Activated T-cell treated with anti-CD3 and anti-CD28 coated beads for 24 hours (primary cell): ENCODE data around the gene C9orf72.

Experiments
- DNase-seq: peaks from one replicate; pipeline ENCODE4 v3.0.0-alpha.2; 2020; ENCODE audit warnings: low read depth

Gene C9orf72

GRCh38 chr9:27573634-27574590, 631 bp upstream of the C9orf72 start:
- DNase-seq, result peak; percentile 96

- peak; percentile 39 for DNase-seq
Measured at GRCh38 chr9:27572566-27572917, 739 bp downstream of the C9orf72 start.

GRCh38 chr9:27572061-27572460, 1.2 kb downstream of the C9orf72 start:
- no peak for DNase-seq

GRCh38 chr9:27571011-27571410, 2.3 kb downstream of the C9orf72 start:
- no peak for DNase-seq

GRCh38 chr9:27569406-27569805, 3.9 kb downstream of the C9orf72 start:
- DNase-seq, result no peak

GRCh38 chr9:27566118-27566517, 7.2 kb downstream of the C9orf72 start:
- no peak for DNase-seq

DNA sequence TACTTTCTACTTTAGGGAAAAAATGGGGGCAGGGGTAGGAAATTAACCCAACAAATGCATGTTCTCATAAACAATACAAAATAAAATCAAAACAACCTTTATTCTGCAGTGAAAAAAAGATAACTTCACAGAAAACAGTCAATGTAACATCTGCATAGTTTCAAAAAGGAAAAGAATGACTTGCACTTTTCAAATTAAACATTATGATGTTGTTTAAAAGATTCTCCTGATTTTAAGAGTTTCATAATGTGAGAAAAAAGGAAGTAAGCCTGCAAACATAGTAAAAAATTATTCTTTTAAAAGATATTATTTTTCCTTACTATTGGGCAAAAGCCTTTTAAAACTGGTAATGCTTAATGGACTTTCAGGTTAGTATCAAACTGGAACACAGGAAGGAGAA, 7.6 kb downstream of the C9orf72 start:
- no peak for DNase-seq

GRCh38 chr9:27564670-27565069, 8.6 kb downstream of the C9orf72 start:
- DNase-seq, result no peak

- DNase-seq, result no peak
Measured at GRCh38 chr9:27563738-27564430, 9.4 kb downstream of the C9orf72 start.

- no peak for DNase-seq
Measured at GRCh38 chr9:27561685-27562084, 11.6 kb downstream of the C9orf72 start.

GRCh38 chr9:27560457-27560856, 12.8 kb downstream of the C9orf72 start:
- no peak for DNase-seq

GRCh38 chr9:27558307-27558706, 15.0 kb downstream of the C9orf72 start:
- DNase-seq, result no peak

DNA sequence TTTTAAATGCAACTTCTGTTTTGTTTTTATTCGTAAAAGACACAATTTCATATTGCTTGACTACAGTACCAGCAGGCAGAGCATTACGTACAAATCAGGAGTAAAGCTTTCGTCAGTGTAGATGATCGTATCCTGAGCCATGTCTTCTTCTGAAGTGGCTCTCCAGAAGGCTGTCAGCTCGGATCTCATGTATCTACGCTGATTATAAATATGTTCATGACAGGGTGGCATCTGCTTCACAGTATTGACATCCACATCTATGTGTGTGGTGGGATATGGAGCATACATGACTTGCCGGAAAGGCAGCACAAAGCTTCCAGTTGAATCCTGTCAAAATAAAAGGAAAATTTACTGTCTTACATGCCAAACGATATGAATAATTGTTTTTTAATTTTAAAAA, 16.8 kb downstream of the C9orf72 start:
- no peak for DNase-seq

DNA sequence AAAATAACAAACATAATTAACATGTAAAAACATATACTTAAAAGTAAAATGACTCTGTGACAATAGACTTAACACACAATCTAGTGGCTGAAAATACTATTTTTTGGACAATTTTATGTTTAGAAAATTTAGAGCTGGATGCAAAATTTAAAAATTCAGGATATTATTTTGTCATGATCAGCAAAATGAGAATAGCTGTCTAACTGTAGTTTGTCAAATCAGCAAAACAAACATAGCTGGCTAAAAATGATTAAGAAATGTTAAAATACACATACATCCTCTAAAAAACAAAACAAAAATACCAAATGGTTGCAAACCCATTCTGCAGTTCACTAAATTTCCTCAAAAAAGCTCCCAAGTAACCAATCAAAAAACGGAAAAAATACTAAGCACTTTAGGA, 18.6 kb downstream of the C9orf72 start:
- no peak for DNase-seq

DNA sequence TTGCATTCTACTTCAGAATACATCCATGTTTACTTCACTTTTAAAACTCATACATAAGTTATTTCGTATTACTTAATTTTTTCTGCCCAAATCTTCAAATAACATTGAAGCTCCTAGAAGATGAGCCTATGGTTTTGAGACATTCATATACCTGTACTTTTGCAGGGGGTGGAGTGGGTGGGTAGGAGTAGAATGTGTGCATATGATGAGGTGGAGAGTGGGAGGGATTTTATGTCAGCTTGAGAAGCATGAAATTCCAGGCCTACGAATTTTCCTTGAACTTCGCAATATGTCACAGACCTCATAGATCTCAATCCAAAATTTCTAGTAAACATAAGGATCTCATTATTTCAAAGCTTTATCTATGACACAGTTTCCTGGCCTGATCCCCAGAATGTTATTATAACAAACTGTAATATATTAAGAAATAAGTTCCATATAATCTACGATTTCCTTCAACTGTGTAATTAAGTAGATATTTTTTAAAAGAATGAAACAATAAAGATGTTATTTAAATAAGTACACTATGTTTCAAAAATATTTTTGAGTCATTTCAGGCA, 24.0 kb downstream of the C9orf72 start:
- DNase-seq, result no peak

DNA sequence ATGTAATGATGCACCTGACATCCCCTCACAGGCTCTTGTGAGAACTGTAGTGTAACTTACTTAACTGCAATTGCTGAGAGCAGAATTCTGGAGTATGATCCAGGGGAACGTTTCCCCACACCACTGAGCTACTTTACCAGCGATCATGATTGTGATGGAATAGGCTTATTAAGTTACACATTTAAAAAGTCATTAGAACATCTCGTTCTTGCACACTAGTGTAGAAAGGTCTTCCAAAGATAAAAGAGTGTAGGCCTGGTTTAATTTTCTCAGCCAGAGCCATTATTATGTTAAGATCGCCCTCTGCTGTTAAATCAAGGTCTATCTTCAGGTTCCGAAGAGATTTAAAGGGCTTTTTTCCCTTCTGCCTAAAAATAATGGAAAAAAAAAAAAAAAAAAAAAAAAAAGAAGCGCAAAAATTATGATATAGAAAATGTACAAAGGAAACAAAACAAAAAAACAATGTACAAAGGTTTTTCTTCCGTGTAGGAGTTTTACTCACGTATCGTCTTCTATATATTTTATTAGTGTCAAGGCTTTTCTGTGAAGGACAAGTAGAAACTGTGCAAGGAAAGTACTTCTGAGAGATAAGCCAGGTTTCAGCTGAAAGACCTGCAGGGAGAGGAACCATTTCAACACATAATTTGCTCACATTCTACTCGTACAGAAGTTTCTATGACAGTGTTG, 25.1 kb downstream of the C9orf72 start:
- no peak for DNase-seq

DNA sequence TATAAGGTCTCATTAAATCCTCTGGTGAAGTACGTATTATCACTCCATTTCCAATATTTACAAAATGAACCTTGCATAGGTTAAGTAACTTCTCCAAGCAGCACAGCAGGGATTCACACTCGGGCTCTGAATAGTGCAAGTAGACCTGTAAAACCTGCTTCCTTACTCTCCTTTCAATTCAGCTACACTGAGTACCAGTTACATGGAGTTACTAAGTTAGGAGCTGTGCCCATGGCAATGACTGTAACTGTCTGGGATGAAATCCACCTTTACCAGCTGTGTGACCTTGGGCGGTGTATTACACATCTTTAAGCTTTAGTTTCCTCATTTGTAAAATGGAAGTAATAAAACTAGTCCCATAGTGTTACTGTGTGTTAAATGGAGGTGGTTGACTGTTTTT, 27.8 kb downstream of the C9orf72 start:
- no peak for DNase-seq

- DNase-seq, result no peak
Measured at GRCh38 chr9:27542508-27542907, 30.8 kb downstream of the C9orf72 start.

- DNase-seq, result no peak
Measured at GRCh38 chr9:27541740-27542139, 31.5 kb downstream of the C9orf72 start.

- no peak for DNase-seq
Measured at GRCh38 chr9:27540502-27540901, 32.8 kb downstream of the C9orf72 start.

DNA sequence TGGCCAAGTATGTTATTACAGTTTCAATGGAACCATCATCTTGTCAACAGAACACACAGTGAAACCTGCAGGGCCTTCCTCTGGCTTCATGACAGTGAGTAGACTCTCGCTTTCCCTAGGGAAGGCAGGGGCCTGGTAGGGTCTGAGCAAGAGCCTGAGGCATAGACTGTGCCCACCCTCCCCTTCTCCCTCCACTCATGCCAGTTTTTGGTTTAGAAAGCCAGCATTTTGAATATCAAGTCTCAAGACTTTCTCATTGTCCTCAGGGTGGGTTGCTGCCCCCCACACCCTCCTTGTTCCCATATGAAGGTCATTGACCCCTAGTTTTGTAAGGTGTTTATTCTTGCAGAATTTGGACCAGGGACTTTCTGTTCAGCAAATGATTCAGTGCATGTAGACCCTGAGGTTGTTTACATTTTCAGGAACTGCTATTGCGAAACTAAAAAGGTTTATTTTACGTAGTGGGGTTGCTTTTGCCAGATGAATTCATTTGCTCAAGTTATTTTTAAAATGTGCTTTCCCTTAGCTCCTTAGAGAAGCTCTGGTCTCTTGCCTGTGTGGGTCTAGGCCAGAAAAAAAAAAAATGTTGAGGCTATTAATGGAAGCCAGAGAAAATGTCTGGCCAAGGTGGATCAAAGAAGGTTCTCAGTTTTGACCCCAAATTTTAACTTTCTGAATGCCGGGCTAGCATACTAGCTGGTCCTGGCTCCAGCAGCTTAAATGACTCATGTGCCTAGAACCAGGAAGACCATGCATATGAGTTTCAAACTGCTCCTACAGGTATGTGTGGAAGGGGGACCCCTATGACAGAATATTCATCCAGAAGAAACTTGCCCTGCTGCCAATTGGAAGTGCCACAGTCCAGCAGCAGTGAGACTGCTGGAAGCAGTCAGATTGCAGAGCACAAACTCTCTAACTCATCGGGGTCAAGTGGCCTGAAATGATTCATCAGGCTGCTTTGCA, 33.5 kb downstream of the C9orf72 start:
- DNase-seq, result no peak
